Activated naive CD4-positive, alpha-beta T cell treated with anti-CD3 and anti-CD28 coated beads, Interleukin-2, amount 10 ng/mL, durations not matched to agents 7 days and 5 days (primary cell): ENCODE data around the gene NRG3.
A peak's percentile ranks its signal among the peaks of the same experiment; 100 is the strongest.

Source experiments
- CTCF ChIA-PET: fragments of 350-600 bp; sonication (Branson Sonifier 250); formaldehyde crosslinking; loops from one replicate; lab custom pipeline; 2021; ENCODE audit warnings: antibody characterized with exemption; lab: Charles Lee
- DNase-seq: peaks from one replicate; pipeline ENCODE4 v3.0.0-alpha.2; 2020
- H3K27ac Mint-ChIP-seq: one replicate; pipeline ENCODE4 v1.8.0; 2021; ENCODE audit warnings: mild to moderate bottlenecking, moderate library complexity, mixed read lengths
- H3K27me3 Mint-ChIP-seq: one replicate; pipeline ENCODE4 v1.8.0; 2021; ENCODE audit warnings: mild to moderate bottlenecking, mixed read lengths
- H3K36me3 Mint-ChIP-seq: one replicate; pipeline ENCODE4 v1.8.0; 2021; ENCODE audit warnings: mixed read lengths
- H3K4me1 Mint-ChIP-seq: one replicate; pipeline ENCODE4 v1.8.0; 2021; ENCODE audit warnings: mixed read lengths
- H3K4me3 Mint-ChIP-seq: one replicate; pipeline ENCODE4 v1.8.0; 2021; ENCODE audit warnings: mild to moderate bottlenecking, moderate library complexity, mixed read lengths
- H3K9me3 Mint-ChIP-seq: one replicate; pipeline ENCODE4 v1.8.0; 2021; ENCODE audit warnings: mixed read lengths

Gene NRG3

GRCh38 chr10:81873231-81873931 lies 1.6 kb upstream of the NRG3 start:
- no peaks in the 10 kb centered on the region for H3K9me3 Mint-ChIP-seq
- CTCF ChIA-PET: no interaction called here
- no peak for DNase-seq
- H3K4me3 Mint-ChIP-seq: no peak overlapping the region
- no peak overlapping the region for H3K27ac Mint-ChIP-seq
- peaks cover 58% of the 10 kb centered on the region for H3K27me3 Mint-ChIP-seq
- H3K36me3 Mint-ChIP-seq: peaks cover 3% of the 10 kb centered on the region
- H3K4me1 Mint-ChIP-seq: peaks cover 10% of the 10 kb centered on the region

GRCh38 chr10:81873932-81874816 lies 820 bp upstream of the NRG3 start:
- Mint-ChIP-seq H3K36me3 (peaks cover 3% of the 10 kb centered on the region), H3K27ac (no peak overlapping the region), H3K9me3 (no peaks in the 10 kb centered on the region), H3K27me3 (peaks cover 62% of the 10 kb centered on the region), H3K4me1 (peaks cover 10% of the 10 kb centered on the region), H3K4me3 (no peak overlapping the region)
- CTCF ChIA-PET: no interaction called here
- DNase-seq: peak; percentile 19

- CTCF ChIA-PET: no interaction called here
- Mint-ChIP-seq H3K36me3 (peaks cover 3% of the 10 kb centered on the region), H3K4me1 (peaks cover 10% of the 10 kb centered on the region), H3K9me3 (no peaks in the 10 kb centered on the region), H3K4me3 (peak overlapping the region; percentile 44), H3K27ac (no peak overlapping the region), H3K27me3 (peaks cover 66% of the 10 kb centered on the region)
- no peak for DNase-seq
These were observed 666 bp downstream of the NRG3 start for GRCh38 chr10:81875467-81876252.

- Mint-ChIP-seq H3K27ac (peak overlapping the region; percentile 7), H3K27me3 (peaks cover 64% of the 10 kb centered on the region), H3K9me3 (no peaks in the 10 kb centered on the region), H3K4me3 (peak overlapping the region; percentile 44), H3K4me1 (peaks cover 10% of the 10 kb centered on the region), H3K36me3 (peaks cover 3% of the 10 kb centered on the region)
- no peak for DNase-seq
- CTCF ChIA-PET: no interaction called here
These were observed 1.5 kb downstream of the NRG3 start for GRCh38 chr10:81876253-81877077.

- DNase-seq: no peak
- Mint-ChIP-seq H3K27ac (no peak overlapping the region), H3K9me3 (no peaks in the 10 kb centered on the region), H3K27me3 (peaks cover 54% of the 10 kb centered on the region), H3K4me3 (no peak overlapping the region), H3K36me3 (peaks cover 3% of the 10 kb centered on the region), H3K4me1 (peaks cover 10% of the 10 kb centered on the region)
- CTCF ChIA-PET: no interaction called here
These were observed 2.6 kb downstream of the NRG3 start for GRCh38 chr10:81877596-81877995.

GRCh38 chr10:81882011-81882410 lies 7.0 kb downstream of the NRG3 start:
- no peaks in the 10 kb centered on the region for H3K4me1 Mint-ChIP-seq
- no peaks in the 10 kb centered on the region for H3K36me3 Mint-ChIP-seq

GRCh38 chr10:81884856-81885255 lies 9.9 kb downstream of the NRG3 start:
- DNase-seq: no peak
- Mint-ChIP-seq H3K27ac (no peak overlapping the region), H3K27me3 (peaks cover 4% of the 10 kb centered on the region), H3K9me3 (no peaks in the 10 kb centered on the region), H3K4me1 (no peaks in the 10 kb centered on the region), H3K4me3 (no peak overlapping the region), H3K36me3 (no peaks in the 10 kb centered on the region)
- CTCF ChIA-PET: no interaction called here

More at GRCh38 chr10:81882011-81882410, 7.0 kb downstream of the NRG3 start:
- H3K9me3 Mint-ChIP-seq: no peaks in the 10 kb centered on the region
- CTCF ChIA-PET: no interaction called here
- H3K27ac Mint-ChIP-seq: no peak overlapping the region
- H3K27me3 Mint-ChIP-seq: peaks cover 15% of the 10 kb centered on the region
- DNase-seq: no peak
- H3K4me3 Mint-ChIP-seq: no peak overlapping the region

GRCh38 chr10:81885491-81885890 lies 10.5 kb downstream of the NRG3 start:
- H3K4me1 Mint-ChIP-seq: no peaks in the 10 kb centered on the region
- CTCF ChIA-PET: no interaction called here
- DNase-seq: no peak
- H3K4me3 Mint-ChIP-seq: no peak overlapping the region
- no peaks in the 10 kb centered on the region for H3K9me3 Mint-ChIP-seq
- H3K36me3 Mint-ChIP-seq: no peaks in the 10 kb centered on the region
- H3K27ac Mint-ChIP-seq: no peak overlapping the region
- H3K27me3 Mint-ChIP-seq: peaks cover 1% of the 10 kb centered on the region

- CTCF ChIA-PET: no interaction called here
- Mint-ChIP-seq H3K9me3 (no peaks in the 10 kb centered on the region), H3K36me3 (no peaks in the 10 kb centered on the region), H3K4me3 (no peak overlapping the region), H3K4me1 (no peaks in the 10 kb centered on the region), H3K27me3 (no peaks in the 10 kb centered on the region), H3K27ac (no peak overlapping the region)
- no peak for DNase-seq
These were observed 11.9 kb downstream of the NRG3 start for GRCh38 chr10:81886939-81887338.

- Mint-ChIP-seq H3K27ac (no peak overlapping the region), H3K36me3 (no peaks in the 10 kb centered on the region), H3K4me3 (no peak overlapping the region), H3K27me3 (no peaks in the 10 kb centered on the region), H3K4me1 (no peaks in the 10 kb centered on the region), H3K9me3 (no peaks in the 10 kb centered on the region)
- DNase-seq: no peak
- CTCF ChIA-PET: no interaction called here
These were observed 14.3 kb downstream of the NRG3 start for GRCh38 chr10:81889181-81889769.

- Mint-ChIP-seq H3K4me1 (no peaks in the 10 kb centered on the region), H3K27ac (no peak overlapping the region), H3K36me3 (no peaks in the 10 kb centered on the region), H3K4me3 (no peak overlapping the region), H3K9me3 (no peaks in the 10 kb centered on the region), H3K27me3 (no peaks in the 10 kb centered on the region)
- DNase-seq: no peak
- CTCF ChIA-PET: no interaction called here
These were observed 19.6 kb downstream of the NRG3 start for GRCh38 chr10:81894616-81895015.

- H3K36me3 Mint-ChIP-seq: no peaks in the 10 kb centered on the region
- DNase-seq: no peak
- no peak overlapping the region for H3K4me3 Mint-ChIP-seq
- no peaks in the 10 kb centered on the region for H3K4me1 Mint-ChIP-seq
- no peaks in the 10 kb centered on the region for H3K9me3 Mint-ChIP-seq
- no peaks in the 10 kb centered on the region for H3K27me3 Mint-ChIP-seq
- no peak overlapping the region for H3K27ac Mint-ChIP-seq
- CTCF ChIA-PET: no interaction called here
These were observed 23.5 kb downstream of the NRG3 start for GRCh38 chr10:81898518-81898917.

GRCh38 chr10:81900989-81901388 lies 26.0 kb downstream of the NRG3 start:
- no peak for DNase-seq
- CTCF ChIA-PET: no interaction called here
- Mint-ChIP-seq H3K4me1 (no peaks in the 10 kb centered on the region), H3K4me3 (no peak overlapping the region), H3K27me3 (no peaks in the 10 kb centered on the region), H3K27ac (no peak overlapping the region), H3K36me3 (no peaks in the 10 kb centered on the region), H3K9me3 (no peaks in the 10 kb centered on the region)
